Left colon (tissue), 2 donors: ENCODE measurements around the gene TRIM4. TPM values are rescaled to one million over a fixed set of nuclear protein-coding genes. Genes with fewer than 3 reads are reported as not detected.

Source experiments
- ATAC-seq: fragments of 200-7000 bp; cut with Tn5 transposase; one replicate; pipeline ENCODE4 v1.9.1; 2020; ENCODE audit warnings: mild to moderate bottlenecking, moderate library complexity
- DNase-seq, 2 donors: peaks; one replicate each; pipeline ENCODE4 v3.0.0-alpha.2; 2020
- intact Hi-C, 2 donors: fragments of 100-400 bp; cut with DNase I in 1 of 2; cut with micrococcal nuclease in 1 of 2; formaldehyde crosslinking; loops; one replicate each; pipeline versions ENCODE4 v1.11.2 to v1.14.0; 2022; cut with DNase I, micrococcal nuclease
- total RNA-seq, 2 donors: library from RNA; stranded (reverse); fragmentation: NEBNext Ultra II Directional; extraction: Animal tissue kit (Norgen Biotek cat#: 25700); gene quantifications; one replicate each; pipeline ENCODE4 v1.2.1, GENCODE V29; 2021
- donor health status: DM: no; HTN: no; CAD: no.
- donor health status: DM: yes; HTN: yes; CAD: no.

TRIM4 gene
- total RNA-seq, 2 donors from 2014 or later = 21.5 to 23.8 TPM

GRCh38 chr7:99863847-99864440, 55.4 kb downstream of the TRIM4 start:
- ATAC-seq = no peak
- no peak for DNase-seq
- intact Hi-C loops = no loop called here

DNA sequence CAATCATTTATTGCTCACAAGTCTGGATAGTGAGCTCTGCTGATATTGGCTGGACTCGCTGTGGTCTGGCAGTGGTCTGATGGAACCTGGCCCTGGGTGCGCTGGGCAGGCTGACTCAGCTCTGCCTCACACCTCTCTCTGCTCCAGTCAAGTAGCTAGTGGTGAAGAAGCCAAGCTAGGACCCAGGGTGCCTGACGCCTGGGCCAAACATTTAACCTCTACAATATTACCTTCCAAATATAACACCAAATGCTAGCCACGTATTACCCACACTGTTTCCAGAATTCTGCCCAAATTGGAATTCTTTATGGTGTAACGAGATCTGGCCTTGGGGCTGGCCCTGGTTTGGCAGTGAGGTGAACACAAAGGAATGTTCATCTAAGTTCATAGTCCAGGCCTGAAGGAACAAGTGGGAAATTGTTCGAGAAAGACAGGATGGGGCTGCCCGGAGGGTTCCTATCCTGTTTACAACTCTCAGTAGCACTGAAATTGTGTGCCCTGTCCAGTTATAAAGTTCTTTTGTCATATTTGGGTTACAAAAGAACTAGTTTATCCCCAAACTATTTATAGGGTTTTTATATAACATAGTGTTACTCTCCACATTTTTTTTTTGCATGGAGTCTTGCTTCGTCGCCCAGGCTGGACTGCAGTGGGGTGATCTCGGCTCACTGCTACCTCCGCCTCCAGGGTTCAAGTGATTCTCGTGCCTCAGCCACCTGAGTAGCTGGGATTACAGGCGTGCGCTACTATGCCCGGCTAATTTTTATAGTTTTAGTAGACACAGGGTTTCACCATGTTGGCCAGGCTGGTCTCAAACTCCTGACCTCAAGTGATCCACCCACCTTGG, 58.8 kb downstream of the TRIM4 start:
- no peak for ATAC-seq
- intact Hi-C loops = no loop called here
- no peak for DNase-seq

DNA sequence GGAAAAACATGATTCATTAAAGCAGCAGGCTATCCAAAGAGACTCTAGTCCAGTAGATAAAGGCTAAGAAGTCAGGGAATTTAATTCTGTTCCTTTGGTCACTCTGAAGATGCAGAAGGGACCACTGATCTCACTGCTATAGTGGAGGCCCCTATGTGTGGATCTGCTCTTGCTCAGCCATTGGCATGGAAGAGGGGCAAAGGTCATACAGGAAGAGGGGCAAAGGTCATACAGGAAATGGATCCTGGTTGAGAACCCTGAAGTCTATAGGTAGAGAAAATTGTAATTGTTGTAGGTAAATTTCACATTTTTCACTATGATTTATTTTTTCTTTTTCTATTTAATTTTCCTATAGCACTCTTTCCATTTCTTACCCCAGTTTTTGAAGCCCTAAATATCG, 64.1 kb downstream of the TRIM4 start:
- intact Hi-C loops = no loop called here
- DNase-seq (no peak), ATAC-seq (no peak)

DNA sequence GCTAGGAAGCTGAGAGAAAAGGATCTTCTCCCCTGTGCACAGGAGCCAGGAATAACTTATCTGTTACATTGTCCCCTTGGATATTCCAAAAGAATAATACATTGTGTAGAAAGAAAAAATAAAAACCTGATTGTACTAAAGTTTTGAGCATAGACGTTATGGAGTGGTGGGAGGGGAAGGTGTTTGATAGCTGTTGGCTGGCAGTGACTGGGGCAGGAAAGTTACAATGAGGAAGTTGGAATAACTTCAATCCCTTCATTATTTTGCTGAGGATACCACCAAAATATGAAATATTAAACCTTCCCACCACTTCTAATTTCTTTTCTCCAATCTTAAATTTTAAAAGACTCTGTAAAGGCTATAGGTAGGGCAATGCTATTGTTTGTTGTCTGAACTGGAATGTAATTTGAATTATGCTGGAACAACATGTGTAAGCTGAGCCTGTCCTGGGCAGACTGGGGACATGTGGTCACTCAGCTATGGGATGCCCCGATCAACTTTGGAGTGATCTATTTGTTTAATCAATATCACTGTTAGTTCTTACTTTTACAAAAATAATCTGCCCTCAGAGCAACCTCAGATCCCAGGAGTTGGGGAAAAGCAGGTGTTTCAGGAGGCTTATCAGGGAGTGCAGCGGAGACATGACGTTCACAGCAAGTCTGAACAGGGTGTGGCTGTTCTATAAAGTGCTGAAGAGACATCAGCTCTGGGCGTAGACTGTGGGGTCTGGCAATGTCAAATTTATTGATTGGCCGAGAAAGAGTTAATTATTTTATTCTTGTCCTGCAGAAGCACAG, 70.7 kb downstream of the TRIM4 start:
- peak; percentile 10 to 33 for DNase-seq
- intact Hi-C loops = no loop called here
- peak; percentile 96 for ATAC-seq

DNA sequence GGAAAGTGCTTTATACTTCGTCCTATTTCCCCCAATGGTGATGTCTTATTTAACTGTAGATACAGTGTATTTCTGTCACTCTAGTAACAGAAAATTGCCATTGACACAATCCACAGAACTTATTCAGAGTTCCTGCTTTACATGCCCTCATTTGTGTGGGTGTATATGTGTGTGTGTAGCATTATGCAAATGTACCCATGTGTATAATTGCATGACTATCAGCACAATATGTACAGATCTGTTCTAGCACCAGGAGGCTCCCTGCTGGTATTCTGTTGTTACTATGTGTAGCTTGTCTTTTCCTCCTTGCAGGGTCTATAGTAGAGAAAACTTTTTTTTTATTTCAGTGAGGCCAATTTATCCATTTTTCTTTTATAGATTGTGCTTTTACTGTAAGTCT, 75.0 kb downstream of the TRIM4 start:
- DNase-seq (no peak), ATAC-seq (no peak)
- intact Hi-C loops = no loop called here

- ATAC-seq (no peak), DNase-seq (no peak)
- intact Hi-C loops = no loop called here
Measured at GRCh38 chr7:99843808-99844207, 75.5 kb downstream of the TRIM4 start.

DNA sequence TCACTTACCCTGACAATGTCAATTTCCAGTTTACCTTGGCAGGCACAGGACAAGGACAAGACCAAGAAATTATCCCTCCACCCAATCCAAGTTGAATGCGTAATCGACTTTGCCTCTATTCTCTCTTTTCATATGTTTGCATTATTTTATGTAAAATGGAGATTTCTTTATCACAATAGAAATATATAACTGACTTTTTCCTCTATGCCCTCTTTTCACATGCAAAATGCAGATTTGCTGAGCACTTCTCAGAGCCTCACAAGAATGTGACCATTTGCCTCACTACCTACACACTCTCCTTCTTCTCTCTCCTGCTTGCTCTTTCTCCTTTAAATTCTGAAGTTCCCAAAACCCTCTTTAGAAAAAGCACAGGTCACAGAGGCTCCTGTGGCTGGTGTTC, 76.4 kb downstream of the TRIM4 start:
- no peak for ATAC-seq
- intact Hi-C loops = no loop called here
- DNase-seq = no peak

Other genes with a start within 250 kb of the TRIM4 start
- gene CYP3A5, start 239.5 kb downstream of the TRIM4 start, total RNA-seq = 100 to 1,000 TPM; 112 to 144 TPM
- gene CYP3A7, start 184.3 kb downstream of the TRIM4 start, total RNA-seq = under 1 TPM; 0.34 to 0.39 TPM
- gene CYP3A4, start 135.3 kb downstream of the TRIM4 start, total RNA-seq = 10 to 100 TPM in 1 of 2 donors, 1 to 10 TPM in 1; 4.9 to 12.9 TPM
- gene CYP3A43, start 91.5 kb downstream of the TRIM4 start, total RNA-seq = not detected
- gene OR2AE1, start 42.5 kb downstream of the TRIM4 start, total RNA-seq = not detected
- not detected for gene GJC3, start 10.1 kb upstream of the TRIM4 start, total RNA-seq
- 1 to 10 TPM; 3.4 to 4.8 TPM for gene AZGP1, start 56.5 kb upstream of the TRIM4 start, total RNA-seq
- 100 to 1,000 TPM; 127 to 133 TPM for gene ZKSCAN1, start 96.1 kb upstream of the TRIM4 start, total RNA-seq
- 1 to 10 TPM; 6.7 to 7.1 TPM for gene ZSCAN21, start 130.2 kb upstream of the TRIM4 start, total RNA-seq
- gene ZNF3, start 162.2 kb upstream of the TRIM4 start, total RNA-seq = 10 to 100 TPM; 34.0 to 37.2 TPM
- gene COPS6, start 169.4 kb upstream of the TRIM4 start, total RNA-seq = 10 to 100 TPM; 59.3 to 65.6 TPM
- 10 to 100 TPM; 44.7 to 62.1 TPM for gene MCM7, start 181.9 kb upstream of the TRIM4 start, total RNA-seq
- gene AP4M1, start 182.1 kb upstream of the TRIM4 start, total RNA-seq = 10 to 100 TPM; 20.2 to 20.8 TPM
- gene TAF6, start 199.8 kb upstream of the TRIM4 start, total RNA-seq = 10 to 100 TPM; 28.7 to 33.1 TPM
- 1 to 10 TPM; 7.0 to 9.8 TPM for gene CNPY4, start 200.1 kb upstream of the TRIM4 start, total RNA-seq
- gene MBLAC1, start 207.4 kb upstream of the TRIM4 start, total RNA-seq = 1 to 10 TPM; 2.7 to 3.9 TPM
- gene LAMTOR4, start 229.4 kb upstream of the TRIM4 start, total RNA-seq = 100 to 1,000 TPM; 224 to 268 TPM
- gene TRAPPC14, start 239.2 kb upstream of the TRIM4 start, total RNA-seq = 10 to 100 TPM; 54.9 to 62.1 TPM
- gene GAL3ST4, start 249.1 kb upstream of the TRIM4 start, total RNA-seq = 10 to 100 TPM in 1 of 2 donors, 1 to 10 TPM in 1; 8.0 to 10.9 TPM